WTC11 (cell line): ENCODE results near the gene GABRB1. TPM values are rescaled to one million over a fixed set of nuclear protein-coding genes. Genes with fewer than 3 reads are reported as not detected.

Experiments
- ATAC-seq: fragments of 200-7000 bp; cut with Tn5 transposase; 2 replicates; pipeline ENCODE4 v1.10.0; 2021; ENCODE audit warnings: mild to moderate bottlenecking, moderate library complexity
- CTCF ChIA-PET: fragments of 300-600 bp; sonication (Branson Sonifier 250); formaldehyde crosslinking; loops from one replicate; lab custom pipeline; 2021; ENCODE audit warnings: antibody characterized with exemption; lab: Charles Lee
- POLR2A ChIA-PET: fragments of 350-600 bp; sonication (Branson Sonifier 250); formaldehyde crosslinking; loops from one replicate; lab custom pipeline; 2021; ENCODE audit warnings: antibody characterized with exemption; lab: Charles Lee
- DNase-seq: peaks from one replicate; pipeline ENCODE4 v3.0.0; 2021; ENCODE audit warnings: low spot score
- H3K27ac Mint-ChIP-seq: 2 replicates; pipeline ENCODE4 v1.8.0; 2021; ENCODE audit warnings: mixed read lengths
- H3K27me3 Mint-ChIP-seq: 2 replicates; pipeline ENCODE4 v1.8.0; 2021; ENCODE audit warnings: low read depth, mild to moderate bottlenecking, moderate library complexity, mixed read lengths
- H3K36me3 Mint-ChIP-seq: 2 replicates; pipeline ENCODE4 v1.8.0; 2021; ENCODE audit warnings: mixed read lengths
- H3K4me1 Mint-ChIP-seq: 2 replicates; pipeline ENCODE4 v1.8.0; 2022; ENCODE audit warnings: mixed read lengths
- H3K4me3 Mint-ChIP-seq: 2 replicates; pipeline ENCODE4 v1.8.0; 2021; ENCODE audit warnings: mild to moderate bottlenecking, moderate library complexity, mixed read lengths
- H3K9me3 Mint-ChIP-seq: 2 replicates; pipeline ENCODE4 v1.8.0; 2021; ENCODE audit warnings: mixed read lengths
- ATF2 ChIP-seq: sonication (generic); formaldehyde crosslinking; IDR thresholded peaks from 2 replicates; pipeline ENCODE4 v1.8.1; 2022; ENCODE audit warnings: low read depth, missing genetic modification reagents, borderline replicate concordance
- CBFB ChIP-seq: sonication (generic); formaldehyde crosslinking; IDR thresholded peaks from 2 replicates; pipeline ENCODE4 v1.8.1; 2022; ENCODE audit warnings: mild to moderate bottlenecking, low read depth, missing genetic modification reagents
- E2F4 ChIP-seq: sonication (generic); formaldehyde crosslinking; IDR thresholded peaks from 2 replicates; pipeline ENCODE4 v1.8.1; 2022; ENCODE audit warnings: low read depth, mild to moderate bottlenecking, moderate library complexity, missing genetic modification reagents, borderline replicate concordance
- E2F5 ChIP-seq: sonication (generic); formaldehyde crosslinking; IDR thresholded peaks from 2 replicates; pipeline ENCODE4 v1.8.1; 2022; ENCODE audit warnings: mild to moderate bottlenecking, moderate library complexity, missing genetic modification reagents
- ESRRA ChIP-seq: sonication (generic); formaldehyde crosslinking; IDR thresholded peaks from 2 replicates; pipeline ENCODE4 v1.8.1; 2022; ENCODE audit warnings: mild to moderate bottlenecking, missing genetic modification reagents, borderline replicate concordance
- ETV6 ChIP-seq: sonication (generic); formaldehyde crosslinking; IDR thresholded peaks from 2 replicates; pipeline ENCODE4 v1.8.1; 2022; ENCODE audit warnings: mild to moderate bottlenecking, missing genetic modification reagents
- GABPB1 ChIP-seq: sonication (generic); formaldehyde crosslinking; IDR thresholded peaks from 2 replicates; pipeline ENCODE4 v1.8.1; 2023; ENCODE audit warnings: mild to moderate bottlenecking, missing genetic modification reagents
- MAX ChIP-seq: sonication (generic); formaldehyde crosslinking; IDR thresholded peaks from 2 replicates; pipeline ENCODE4 v1.8.0; 2022; ENCODE audit warnings: mild to moderate bottlenecking, missing genetic modification reagents
- MXD4 ChIP-seq: fragments of 250-450 bp; sonication (Bioruptor Pico); IDR thresholded peaks from 2 replicates; pipeline ENCODE4 v1.8.0; 2021; ENCODE audit warnings: mild to moderate bottlenecking, moderate library complexity, borderline replicate concordance
- RORB ChIP-seq: fragments of 250-450 bp; sonication (Bioruptor Pico); IDR thresholded peaks from 2 replicates; pipeline ENCODE4 v1.9.0; 2021; ENCODE audit warnings: mild to moderate bottlenecking
- TEAD1 ChIP-seq: sonication (generic); formaldehyde crosslinking; IDR thresholded peaks from 2 replicates; pipeline ENCODE4 v1.8.0; 2022; ENCODE audit warnings: mild to moderate bottlenecking, missing genetic modification reagents
- TEAD4 ChIP-seq: sonication (generic); formaldehyde crosslinking; IDR thresholded peaks from 2 replicates; pipeline ENCODE4 v1.8.0; 2022; ENCODE audit warnings: mild to moderate bottlenecking, missing genetic modification reagents
- ZBTB43 ChIP-seq: sonication (generic); formaldehyde crosslinking; IDR thresholded peaks from 2 replicates; pipeline ENCODE4 v1.8.1; 2023; ENCODE audit warnings: mild to moderate bottlenecking, missing genetic modification reagents
- ZNF219 ChIP-seq: sonication (generic); formaldehyde crosslinking; IDR thresholded peaks from 2 replicates; pipeline ENCODE4 v1.8.0; 2023; ENCODE audit warnings: missing genetic modification reagents, mild to moderate bottlenecking, borderline replicate concordance
- ZNF232 ChIP-seq: sonication (generic); formaldehyde crosslinking; IDR thresholded peaks from 2 replicates; pipeline ENCODE4 v1.8.0; 2022; ENCODE audit warnings: mild to moderate bottlenecking, missing genetic modification reagents
- ZNF281 ChIP-seq: sonication (generic); formaldehyde crosslinking; IDR thresholded peaks from 2 replicates; pipeline ENCODE4 v1.8.0; 2023; ENCODE audit warnings: mild to moderate bottlenecking, missing genetic modification reagents
- ZSCAN18 ChIP-seq: fragments of 250-450 bp; sonication (Bioruptor Pico); IDR thresholded peaks from 2 replicates; pipeline ENCODE4 v2.1.2; 2022; ENCODE audit warnings: mild to moderate bottlenecking, moderate library complexity
- total RNA-seq: library from RNA; stranded (reverse); gene quantifications from 3 replicates; pipeline ENCODE4 v1.2.3, GENCODE V29; 2021

GABRB1 gene
- total RNA-seq, 1 experiment from 2014 or later, result 0.66 TPM

- H3K27ac Mint-ChIP-seq, result no peak overlapping the region
- DNase-seq (no peak), ATAC-seq (no peak)
- H3K9me3 Mint-ChIP-seq, result no peaks in the 10 kb centered on the region; the same call in 1 of the 2 replicates
- no peaks in the 10 kb centered on the region for H3K36me3 Mint-ChIP-seq
- H3K4me1 Mint-ChIP-seq, result no peaks in the 10 kb centered on the region
- TF ChIP-seq ATF2, result no peak
- TF ChIP-seq ZNF219 (CRISPR knock-in tag), result no peak
- TF ChIP-seq GABPB1 (CRISPR knock-in tag), result no peak
- no peak for TF ChIP-seq ZSCAN18 (CRISPR knock-in tag)
- no peak for TF ChIP-seq RORB (CRISPR knock-in tag)
- no peak for TF ChIP-seq MAX
- TF ChIP-seq ESRRA, result no peak
- no peak for TF ChIP-seq TEAD1 (CRISPR knock-in tag)
- no peak for TF ChIP-seq E2F4 (CRISPR knock-in tag)
- no peak for TF ChIP-seq TEAD4 (CRISPR knock-in tag)
- ChIA-PET CTCF (interaction anchor here (0.6 kb wide), 1 partner anchor 50 kb away, joined by 3 read pairs; no protein-coding TSS in a partner anchor), POLR2A (no interaction called here)
- H3K4me3 Mint-ChIP-seq, result no peak overlapping the region
- H3K27me3 Mint-ChIP-seq, result no peaks in the 10 kb centered on the region
Observed at GRCh38 chr4:47167081-47168035, 136.0 kb downstream of the GABRB1 start.

- Mint-ChIP-seq H3K9me3 (no peaks in the 10 kb centered on the region), H3K27ac (no peak overlapping the region), H3K36me3 (no peaks in the 10 kb centered on the region), H3K4me1 (peaks cover 16% of the 10 kb centered on the region), H3K4me3 (no peak overlapping the region), H3K27me3 (no peaks in the 10 kb centered on the region)
- ChIA-PET POLR2A (no interaction called here), CTCF (no interaction called here)
- DNase-seq (no peak), ATAC-seq (no peak)
- TF ChIP-seq CBFB, result no peak
- TF ChIP-seq ETV6 (CRISPR knock-in tag), result no peak
- TF ChIP-seq ZBTB43 (CRISPR knock-in tag), result no peak
- TF ChIP-seq MXD4 (CRISPR knock-in tag), result no peak
- no peak for TF ChIP-seq ZNF281 (CRISPR knock-in tag)
- TF ChIP-seq ZNF232 (CRISPR knock-in tag), result no peak
- no peak for TF ChIP-seq E2F5 (CRISPR knock-in tag)
Observed at GRCh38 chr4:47184083-47184482, 152.7 kb downstream of the GABRB1 start.
